ENCODE results near the gene RASGEF1C. TPM values are rescaled to one million over a fixed set of nuclear protein-coding genes. Genes with fewer than 3 reads are reported as not detected.
"Not testable (repeated sequence)": the region's sequence is repeated elsewhere in the genome, so short reads cannot be mapped to it uniquely, and the experiment has no call there.

The RASGEF1C gene
- total RNA-seq, 1 donor from 2014 or later = under 0.01 TPM

DNA sequence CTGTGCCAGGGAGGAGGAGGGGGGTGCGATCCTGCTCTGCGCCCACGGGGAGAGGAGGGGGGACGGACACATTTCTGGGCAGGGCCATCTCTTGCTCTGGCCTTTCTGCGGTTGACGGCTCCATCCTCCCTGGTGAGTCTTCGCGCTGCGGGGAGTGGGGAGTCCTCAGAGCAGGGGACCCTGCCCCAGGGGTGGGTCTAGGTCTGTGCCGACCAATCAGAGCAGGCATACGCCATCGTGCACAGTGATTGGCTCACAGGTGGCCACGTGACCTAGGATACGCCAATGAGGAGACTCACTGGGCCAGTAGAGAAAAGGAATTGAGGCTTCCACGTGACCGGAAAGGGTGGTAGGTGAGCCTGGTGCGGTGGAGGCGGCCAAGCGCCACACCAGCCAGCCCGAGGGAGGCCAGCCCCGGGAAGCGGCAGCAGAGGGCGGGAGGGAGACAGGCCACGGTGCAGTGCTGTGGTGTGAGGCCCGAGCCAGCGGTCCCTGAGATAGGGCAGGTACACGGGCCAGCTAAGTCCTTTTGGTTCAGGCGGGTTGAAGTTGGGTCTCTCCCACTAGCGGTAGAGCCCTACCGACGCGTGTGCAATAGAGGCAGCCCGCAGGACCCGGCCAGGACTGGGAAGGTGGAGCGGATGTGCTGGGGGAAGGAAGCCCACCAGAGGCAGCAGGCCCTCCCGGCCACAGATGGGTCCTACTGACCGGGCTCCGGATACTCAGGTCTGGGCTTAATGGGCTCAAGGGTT is 72.2 kb downstream of the RASGEF1C start:
- no peak for DNase-seq (ENCODE audit: low read depth in 2 of 2)

DNA sequence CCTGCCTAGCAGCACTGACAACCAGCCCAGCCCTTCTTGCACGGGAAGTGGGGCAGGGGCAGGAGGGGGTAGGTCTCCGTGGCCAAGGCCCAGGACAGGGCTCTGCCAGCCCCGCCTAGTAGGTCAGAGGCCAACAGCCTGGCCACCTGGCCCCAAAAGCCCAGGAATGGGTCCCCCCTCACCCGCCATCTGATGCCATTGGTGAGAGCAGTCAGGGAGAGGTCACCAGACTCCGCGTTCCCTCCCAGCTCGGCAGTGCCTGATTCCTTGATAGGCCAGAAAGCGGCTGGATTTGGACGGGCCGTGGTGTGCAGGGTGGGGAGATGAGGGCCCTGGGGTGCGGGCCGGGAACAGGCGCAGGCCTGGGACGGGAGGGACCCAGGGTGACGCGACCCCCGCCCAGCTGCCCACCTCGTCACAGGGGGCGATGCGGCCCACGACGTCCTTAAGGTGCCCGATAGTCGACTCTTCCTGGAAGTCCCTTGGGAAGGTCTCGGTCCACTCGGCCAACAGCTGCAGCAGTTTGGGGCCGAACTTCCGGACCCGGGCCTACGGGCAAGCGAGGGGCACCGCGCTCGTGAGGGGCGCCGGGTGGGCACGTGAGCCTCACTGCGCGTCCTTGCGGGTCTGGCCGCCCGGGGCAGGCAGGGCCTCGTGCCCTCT is 72.9 kb downstream of the RASGEF1C start:
- DNase-seq (ENCODE audit: low read depth in 2 of 2) = no peak

GRCh38 chr5:180135128-180135955 is 73.7 kb downstream of the RASGEF1C start:
- peak; percentile 20 to 64 for DNase-seq (ENCODE audit: low read depth in 2 of 2)

- DNase-seq (ENCODE audit: low read depth in 2 of 2) = no peak
These were observed 75.0 kb downstream of the RASGEF1C start for GRCh38 chr5:180133971-180134508.

DNA sequence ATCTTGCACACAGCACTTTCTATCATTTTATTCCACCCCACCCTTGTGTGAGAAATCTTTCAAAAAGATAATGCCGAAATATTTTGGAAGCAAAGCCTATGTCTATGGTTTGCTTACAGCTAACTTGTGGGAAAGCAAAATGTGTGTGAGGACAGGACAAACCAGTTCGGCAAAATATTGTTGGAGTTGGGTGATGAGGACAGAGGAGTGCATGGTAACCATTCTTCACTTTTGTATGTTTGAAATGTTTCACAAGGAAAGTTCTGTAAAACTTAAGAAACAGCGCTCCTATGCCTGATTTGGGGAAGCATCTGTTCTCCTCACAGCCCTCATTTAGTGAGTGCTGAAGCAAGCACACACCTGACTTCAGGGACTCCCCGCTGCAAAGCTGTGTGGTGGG is 75.5 kb downstream of the RASGEF1C start:
- no peak for DNase-seq (ENCODE audit: low read depth in 2 of 2)

DNA sequence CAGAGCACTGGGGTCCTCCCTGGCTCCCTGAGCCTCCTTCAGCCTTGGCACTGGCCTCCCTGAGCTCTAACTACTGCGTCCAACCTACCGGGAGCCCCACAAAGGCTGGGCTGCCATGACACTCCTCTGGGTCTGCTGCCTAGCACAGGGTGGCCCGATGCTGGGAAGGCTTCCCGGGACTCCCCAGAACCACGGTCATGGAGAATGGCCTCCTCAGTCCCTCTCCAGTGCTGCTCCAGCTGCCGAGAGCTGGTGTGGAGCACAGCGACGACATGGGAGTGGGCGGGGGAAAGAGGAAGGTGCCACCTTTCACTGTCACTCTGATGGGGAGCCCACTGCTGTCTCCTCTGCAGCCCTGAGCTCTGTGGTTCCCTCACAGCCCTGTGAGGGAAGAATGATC is 76.0 kb downstream of the RASGEF1C start:
- DNase-seq (ENCODE audit: low read depth in 2 of 2) = no peak

- no peak for DNase-seq (ENCODE audit: low read depth in 2 of 2)
These were observed 77.9 kb downstream of the RASGEF1C start for GRCh38 chr5:180130876-180131740.

GRCh38 chr5:180130291-180130869 is 78.6 kb downstream of the RASGEF1C start:
- no peak for DNase-seq (ENCODE audit: low read depth in 2 of 2)

GRCh38 chr5:180129291-180130190 is 79.5 kb downstream of the RASGEF1C start:
- DNase-seq (ENCODE audit: low read depth in 2 of 2) = no peak

DNA sequence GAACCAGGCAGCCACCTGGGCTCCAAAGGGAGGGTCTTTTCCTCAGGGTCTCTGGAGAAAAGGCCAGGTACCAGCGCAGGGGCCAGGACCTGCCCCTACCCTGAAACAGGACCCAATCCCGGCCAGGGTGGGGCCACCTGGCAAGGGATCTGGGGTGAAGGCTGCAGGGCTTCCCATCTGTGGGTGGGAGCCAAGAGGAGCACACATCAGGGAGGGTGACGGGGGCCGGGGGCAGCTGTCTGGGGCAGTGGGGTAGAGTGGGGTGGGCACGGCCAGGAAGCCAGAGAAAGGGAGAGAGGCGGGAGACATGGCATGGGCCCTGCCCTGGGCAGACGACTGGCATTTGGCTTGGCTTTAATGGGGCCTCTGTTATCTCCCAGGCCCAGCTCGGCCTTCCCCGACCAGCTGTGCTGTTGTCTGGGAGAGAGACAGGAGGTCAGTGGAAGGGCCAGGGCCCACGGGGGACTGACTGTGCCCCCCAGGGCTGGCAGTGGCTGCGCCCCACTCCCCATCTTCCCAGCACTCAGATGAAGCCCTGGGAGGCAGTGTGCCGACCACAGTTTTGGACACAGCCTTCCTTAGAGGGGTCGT is 80.2 kb downstream of the RASGEF1C start:
- DNase-seq (ENCODE audit: low read depth in 2 of 2) = no peak

DNA sequence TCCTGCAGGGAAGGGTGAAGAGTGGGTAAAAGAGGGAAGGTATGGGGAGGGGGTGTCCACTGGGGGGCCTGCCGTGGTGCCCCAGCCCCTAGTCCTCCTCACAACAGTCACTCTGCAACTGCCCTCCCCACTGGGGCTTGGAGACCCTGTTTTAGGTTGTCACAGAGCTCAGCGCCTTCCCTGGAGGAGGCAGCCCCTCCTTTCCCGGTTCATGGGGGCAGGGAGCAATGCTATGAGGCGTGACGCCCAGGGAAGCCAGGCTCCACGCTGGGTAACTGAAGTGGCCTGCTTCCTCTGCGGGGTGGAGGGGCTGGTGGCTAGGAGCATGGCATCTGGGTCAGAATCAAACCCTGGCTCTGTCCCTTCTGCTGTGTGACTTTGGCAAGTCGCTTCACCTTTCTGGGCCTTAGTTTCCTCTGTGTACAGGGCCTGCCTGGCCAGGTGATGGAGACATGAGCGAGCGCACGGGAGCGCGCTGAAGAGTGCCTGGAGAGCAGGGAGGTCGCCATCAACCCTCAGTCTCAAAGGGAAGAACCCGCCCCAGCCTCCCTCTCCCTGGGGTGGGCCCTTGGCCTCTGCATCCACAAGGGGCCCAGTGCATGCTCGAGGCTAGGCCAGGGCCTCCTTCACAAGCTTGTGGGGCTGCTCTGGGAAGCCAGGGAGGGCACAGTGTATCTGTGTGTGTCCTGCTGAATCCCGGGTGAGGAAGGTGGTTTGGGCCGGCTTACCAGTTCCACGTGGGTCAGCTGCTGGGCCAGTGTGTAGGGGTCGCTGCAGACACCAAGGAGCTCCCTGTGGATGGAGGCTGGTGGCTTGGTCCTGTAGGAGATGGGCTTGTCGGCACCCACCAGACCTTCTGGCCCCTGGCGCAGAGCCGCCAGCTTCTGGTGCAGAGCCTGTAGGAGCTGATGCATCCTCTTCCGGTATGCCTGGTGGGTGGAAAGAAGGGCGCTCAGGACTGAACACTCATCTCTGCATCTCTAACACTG is 81.0 kb downstream of the RASGEF1C start:
- no peak for DNase-seq (ENCODE audit: low read depth in 2 of 2)

GRCh38 chr5:180126716-180127681 is 82.0 kb downstream of the RASGEF1C start:
- DNase-seq (ENCODE audit: low read depth in 2 of 2) = peak; percentile 14 to 38

GRCh38 chr5:180126156-180126555 is 82.9 kb downstream of the RASGEF1C start:
- not testable (repeated sequence) for DNase-seq (ENCODE audit: low read depth in 2 of 2)

GRCh38 chr5:180124662-180125061 is 84.3 kb downstream of the RASGEF1C start:
- not testable (repeated sequence) for DNase-seq (ENCODE audit: low read depth in 2 of 2)

GRCh38 chr5:180122875-180123274 is 86.1 kb downstream of the RASGEF1C start:
- no peak for DNase-seq (ENCODE audit: low read depth in 2 of 2)

DNA sequence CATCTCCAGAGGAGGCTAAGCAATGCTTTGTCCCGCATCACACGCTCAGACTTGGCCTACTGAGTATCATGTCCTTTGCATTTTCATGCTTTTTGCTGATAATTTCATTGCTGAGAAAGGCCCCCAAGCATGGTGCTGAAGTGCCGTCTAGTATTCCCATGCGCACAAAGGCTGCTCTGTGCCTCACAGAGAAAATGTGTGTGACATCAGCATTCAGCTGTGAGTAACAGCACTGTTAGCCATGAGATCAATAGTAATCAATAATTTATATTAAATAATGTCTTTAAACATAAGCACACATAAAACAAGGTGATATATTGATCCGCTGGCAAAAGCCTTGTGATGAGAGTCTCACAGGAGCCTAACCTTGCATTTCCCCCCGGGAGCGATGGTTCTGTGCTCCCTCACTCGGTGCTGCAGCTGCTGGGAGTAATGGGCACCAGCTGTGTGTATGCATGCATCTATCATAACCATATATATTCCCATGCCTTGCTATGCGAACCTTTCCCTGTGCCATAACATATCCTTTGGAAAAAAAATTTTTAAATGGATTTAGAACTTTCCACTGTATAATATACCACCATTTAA is 87.1 kb downstream of the RASGEF1C start:
- DNase-seq (ENCODE audit: low read depth in 2 of 2) = no peak
